ENCODE results near the gene OR8U1.
"Not testable (repeated sequence)": the region's sequence is repeated elsewhere in the genome, so short reads cannot be mapped to it uniquely, and the experiment has no call there.

The OR8U1 gene

GRCh38 chr11:56375324-56375723 lies at the start of gene OR8U1:
OR8U1 (plus strand) TSS chr11:56375624; CDS start chr11:56375624, 0 bp downstream.
- no peak for DNase-seq

- DNase-seq: no peak
Measured at GRCh38 chr11:56331861-56332491, 43.4 kb upstream of the OR8U1 start.

GRCh38 chr11:56333156-56333555 lies 42.3 kb upstream of the OR8U1 start:
- no peak for DNase-seq

GRCh38 chr11:56340289-56340688 lies 35.1 kb upstream of the OR8U1 start:
- DNase-seq: no peak

GRCh38 chr11:56345739-56346138 lies 29.7 kb upstream of the OR8U1 start, which contains the start of gene OR8K1:
OR8K1 (plus strand) TSS chr11:56346039; CDS start chr11:56346039, 0 bp downstream.
- DNase-seq: no peak

GRCh38 chr11:56353991-56354390 lies 21.4 kb upstream of the OR8U1 start, which contains the start of gene OR8J1:
OR8J1 (plus strand) TSS chr11:56354291; CDS start chr11:56360247, 5,956 bp downstream.
- no peak for DNase-seq

- no peak for DNase-seq
Measured at GRCh38 chr11:56380120-56380519, 4.7 kb downstream of the OR8U1 start.

- no peak for DNase-seq
Measured at GRCh38 chr11:56394381-56394780, 19.0 kb downstream of the OR8U1 start.

GRCh38 chr11:56396047-56396446 lies 20.6 kb downstream of the OR8U1 start:
- no peak for DNase-seq

GRCh38 chr11:56401858-56402461 lies 26.5 kb downstream of the OR8U1 start:
- DNase-seq: not testable (repeated sequence)

- DNase-seq: no peak
Measured at GRCh38 chr11:56404393-56404792, 29.0 kb downstream of the OR8U1 start.

GRCh38 chr11:56410801-56411200 lies 35.4 kb downstream of the OR8U1 start:
- no peak for DNase-seq

GRCh38 chr11:56412396-56412795 lies 37.0 kb downstream of the OR8U1 start, which contains the start of gene OR5AL1:
OR5AL1 (plus strand) TSS chr11:56412696.
- DNase-seq: no peak
